DMS 273 (cell line): Measurements from ENCODE around the gene DCHS1.

Experiments
- DNase-seq: peaks from one replicate; lab custom pipeline; 2025; ENCODE audit not compliant: unreplicated experiment; lab: John Stamatoyannopoulos, UW

The DCHS1 gene

GRCh38 chr11:6628526-6628925 lies 27.1 kb downstream of the DCHS1 start:
- DNase-seq: no peak

- no peak for DNase-seq
Measured at GRCh38 chr11:6627762-6628241, 27.8 kb downstream of the DCHS1 start.

- no peak for DNase-seq
Measured at GRCh38 chr11:6626971-6627761, 28.4 kb downstream of the DCHS1 start.

- DNase-seq: no peak
Measured at GRCh38 chr11:6625832-6626420, 29.7 kb downstream of the DCHS1 start.

GRCh38 chr11:6625156-6625831 lies 30.3 kb downstream of the DCHS1 start:
- no peak for DNase-seq

- DNase-seq: no peak
Measured at GRCh38 chr11:6623391-6624363, 31.9 kb downstream of the DCHS1 start.

GRCh38 chr11:6622261-6623171 lies 33.1 kb downstream of the DCHS1 start:
- DNase-seq: no peak

- DNase-seq: no peak
Measured at GRCh38 chr11:6621711-6622211, 33.8 kb downstream of the DCHS1 start.

GRCh38 chr11:6620636-6621035 lies 35.0 kb downstream of the DCHS1 start:
- no peak for DNase-seq

GRCh38 chr11:6619004-6619745 lies 36.4 kb downstream of the DCHS1 start, which contains the start of gene TPP1:
Gene TPP1, minus strand, starts transcription at chr11:6619422. Its CDS starts 22 bp downstream, at chr11:6619400.
- peak; percentile 94 for DNase-seq

- DNase-seq: peak; percentile 10
Measured at GRCh38 chr11:6618117-6619003, 37.2 kb downstream of the DCHS1 start.

GRCh38 chr11:6617315-6617781 lies 38.3 kb downstream of the DCHS1 start:
- DNase-seq: no peak

- no peak for DNase-seq
Measured at GRCh38 chr11:6616596-6617250, 38.9 kb downstream of the DCHS1 start.

- no peak for DNase-seq
Measured at GRCh38 chr11:6615882-6616585, 39.6 kb downstream of the DCHS1 start.

- DNase-seq: no peak
Measured at GRCh38 chr11:6615046-6615445, 40.6 kb downstream of the DCHS1 start.

- DNase-seq: no peak
Measured at GRCh38 chr11:6614446-6614845, 41.2 kb downstream of the DCHS1 start.

- no peak for DNase-seq
Measured at GRCh38 chr11:6613496-6613895, 42.1 kb downstream of the DCHS1 start.
